NOMO-1 (cell line): ENCODE results near the gene TRAPPC2L.
"Not testable (repeated sequence)": the region's sequence is repeated elsewhere in the genome, so short reads cannot be mapped to it uniquely, and the experiment has no call there.

Experiments used
- DNase-seq, 2 experiments: peaks; one replicate each; lab custom pipeline; 2025; ENCODE audit not compliant: unreplicated experiment in 2 of 2; lab: John Stamatoyannopoulos, UW

The TRAPPC2L gene

GRCh38 chr16:88888057-88888456 is 31.1 kb downstream of the TRAPPC2L start:
- DNase-seq, result no peak

- DNase-seq, result no peak
Observed at GRCh38 chr16:88888461-88889387, 31.8 kb downstream of the TRAPPC2L start.

- DNase-seq, result not testable (repeated sequence)
Observed at GRCh38 chr16:88889702-88890352, 32.9 kb downstream of the TRAPPC2L start.

DNA sequence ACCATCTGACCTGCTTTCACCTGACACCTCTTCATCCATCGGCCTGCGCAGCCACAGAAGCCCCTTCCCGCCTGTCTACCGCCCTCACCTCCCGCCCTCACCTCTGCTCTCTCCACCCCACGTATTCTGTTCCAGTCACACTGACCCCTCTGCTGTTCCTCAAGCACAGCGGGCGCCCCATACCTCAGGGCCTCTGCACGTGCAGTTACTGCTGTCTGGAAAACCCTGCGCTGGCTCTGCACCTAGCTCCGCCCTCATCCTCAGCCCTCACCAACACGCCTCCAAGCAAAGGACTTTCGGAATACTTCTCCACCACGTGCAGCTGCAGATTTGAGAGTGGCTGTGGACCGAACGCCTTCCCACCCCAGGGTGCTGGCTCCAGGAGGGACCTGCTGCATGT is 34.2 kb downstream of the TRAPPC2L start:
- DNase-seq, result no peak

GRCh38 chr16:88892065-88892464 is 35.1 kb downstream of the TRAPPC2L start:
- DNase-seq, result no peak

DNA sequence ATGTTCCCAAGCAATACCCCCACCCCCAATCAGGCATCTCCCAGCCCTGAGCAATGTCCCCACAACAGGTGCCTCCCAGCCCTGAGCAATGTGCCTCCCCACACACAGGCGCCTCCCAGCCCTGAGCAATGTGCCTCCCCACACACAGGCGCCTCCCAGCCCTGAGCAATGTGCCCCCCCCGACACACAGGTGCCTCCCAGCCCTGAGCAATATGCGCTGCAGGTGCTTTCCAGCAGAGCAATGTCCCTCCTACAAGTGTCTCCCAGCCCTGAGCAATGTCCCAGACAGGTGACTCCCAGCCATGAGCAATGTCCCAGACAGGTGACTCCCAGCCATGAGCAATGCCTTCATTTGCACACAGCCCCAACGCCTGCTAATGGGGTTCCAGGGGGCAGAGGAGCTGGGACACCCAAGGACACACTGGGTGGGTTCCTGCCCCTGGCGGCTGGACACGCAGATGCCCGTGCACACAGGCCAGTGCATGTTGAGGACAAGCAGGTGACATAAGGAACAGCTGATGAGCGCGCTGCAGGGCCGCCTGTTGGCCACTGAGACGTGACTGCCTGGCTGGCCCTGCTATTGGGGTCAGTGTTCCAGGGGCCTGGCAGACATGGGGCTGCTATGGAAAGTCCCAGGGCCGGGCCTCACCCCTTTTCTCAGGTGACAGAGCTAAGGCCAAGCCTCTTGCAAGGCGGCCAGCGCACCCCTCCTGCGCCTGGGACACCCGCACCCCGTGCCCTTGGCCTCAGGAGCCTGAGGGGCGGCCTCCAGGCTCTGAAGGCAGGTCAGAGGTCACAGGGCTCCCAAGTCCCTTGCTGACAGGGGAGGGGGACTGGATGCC is 36.4 kb downstream of the TRAPPC2L start:
- no peak for DNase-seq

- not testable (repeated sequence) for DNase-seq
Observed at GRCh38 chr16:88894266-88894665, 37.3 kb downstream of the TRAPPC2L start.

GRCh38 chr16:88894681-88895300 is 37.9 kb downstream of the TRAPPC2L start:
- no peak for DNase-seq

GRCh38 chr16:88895335-88895734 is 38.4 kb downstream of the TRAPPC2L start:
- DNase-seq, result no peak

DNA sequence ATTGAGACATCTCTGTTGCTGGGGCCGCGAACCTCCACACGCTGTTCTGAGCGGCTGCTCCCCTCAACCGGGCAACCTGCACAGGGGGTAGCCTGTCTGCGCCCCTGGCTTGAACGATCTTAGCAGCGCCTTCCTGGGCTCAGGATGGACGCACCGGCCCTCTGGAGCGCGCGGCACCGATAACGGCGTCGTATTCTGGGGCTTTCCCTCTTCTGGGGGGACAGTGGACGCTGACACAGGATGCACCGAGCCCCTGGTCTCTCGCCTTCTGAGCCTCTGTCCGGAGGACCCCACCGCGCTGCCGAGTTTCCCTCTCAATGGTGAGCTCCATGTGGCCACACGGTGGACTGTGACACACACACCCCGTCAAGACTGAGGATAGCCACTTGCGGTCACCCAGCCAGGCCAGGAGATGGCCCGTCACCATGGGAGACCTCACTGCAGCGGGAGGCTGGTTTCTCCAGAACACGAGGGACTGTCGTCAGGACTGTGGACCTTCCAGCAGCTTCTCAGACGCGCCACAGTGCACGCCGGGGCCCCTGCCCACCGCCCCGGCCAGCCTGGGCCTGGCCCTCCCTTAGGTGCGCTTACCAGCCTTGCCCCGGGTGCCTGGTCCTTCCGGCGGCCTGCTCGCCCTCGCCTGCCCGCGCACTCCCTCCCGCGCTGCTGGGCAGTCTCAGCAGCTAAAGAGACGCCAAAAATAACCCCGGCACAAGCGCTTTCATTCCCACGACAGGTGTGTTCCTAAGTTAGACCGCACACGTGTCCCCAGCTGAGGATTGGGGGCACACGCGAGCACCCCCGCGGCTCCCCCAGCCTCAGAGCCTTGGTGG is 39.5 kb downstream of the TRAPPC2L start:
- no peak for DNase-seq

DNA sequence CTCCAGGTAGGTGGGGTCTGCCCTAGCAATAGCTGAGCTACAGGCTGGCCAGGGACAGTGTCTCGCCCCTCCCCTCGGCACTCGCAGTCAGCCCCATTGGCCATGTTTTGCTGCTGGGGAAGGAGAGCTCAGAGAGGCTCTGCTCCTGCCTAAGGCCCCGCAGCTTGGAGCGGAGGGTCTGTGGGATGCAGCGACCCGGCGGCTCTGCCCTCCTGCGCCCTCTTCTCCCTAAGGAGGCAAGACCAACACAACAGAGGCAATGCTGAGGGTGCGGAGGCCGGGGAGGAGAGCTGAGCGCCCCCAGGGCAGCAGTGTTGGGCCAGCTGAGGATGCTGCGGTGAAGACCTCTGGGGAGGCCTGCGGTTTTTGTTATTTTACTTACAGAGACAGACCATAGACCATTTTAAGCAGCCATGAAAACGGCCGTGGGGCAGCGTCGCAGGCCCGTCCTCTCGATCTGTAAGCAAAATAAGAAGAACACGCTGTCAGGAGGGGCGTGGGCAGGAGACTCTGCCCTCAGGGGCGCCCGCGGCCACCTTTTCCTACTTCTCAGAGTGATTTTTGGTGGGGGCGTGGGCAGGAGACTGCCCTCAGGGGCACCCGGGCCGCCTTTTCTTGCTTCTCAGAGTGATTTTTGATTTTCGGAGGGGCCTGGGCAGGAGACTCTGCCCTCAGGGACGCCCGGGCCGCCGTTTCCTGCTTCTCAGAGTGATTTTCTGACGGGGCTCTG is 40.9 kb downstream of the TRAPPC2L start:
- DNase-seq, result no peak

GRCh38 chr16:88899901-88900661 is 43.2 kb downstream of the TRAPPC2L start:
- no peak for DNase-seq

- no peak for DNase-seq
Observed at GRCh38 chr16:88900662-88901052, 43.7 kb downstream of the TRAPPC2L start.

GRCh38 chr16:88901718-88902337 is 44.9 kb downstream of the TRAPPC2L start:
- no peak for DNase-seq

- DNase-seq, result no peak
Observed at GRCh38 chr16:88902744-88903143, 45.8 kb downstream of the TRAPPC2L start.

- no peak for DNase-seq
Observed at GRCh38 chr16:88903267-88903666, 46.3 kb downstream of the TRAPPC2L start.

- DNase-seq, result no peak
Observed at GRCh38 chr16:88904676-88905365, 47.9 kb downstream of the TRAPPC2L start.
